Stimulated activated CD4-positive, alpha-beta T cell treated with anti-CD3 and anti-CD28 coated beads, Interleukin-12 subunit alpha, Interleukin-12 subunit beta, amount 100 ng/mL, for 48 hours (primary cell): ENCODE data around the gene SH3BGRL.
"Not testable (repeated sequence)": the region's sequence is repeated elsewhere in the genome, so short reads cannot be mapped to it uniquely, and the experiment has no call there.

ENCODE experiments used
- DNase-seq, 3 donors: peaks; one replicate each; pipeline ENCODE4 v3.0.0-alpha.2; 2020; ENCODE audit warnings: low read depth in 2 of 3, low spot score in 1 of 3

Gene SH3BGRL

GRCh38 chrX:81259020-81259713 is 57.3 kb downstream of the SH3BGRL start:
- DNase-seq = no peak

- no peak for DNase-seq
Observed at GRCh38 chrX:81259714-81260395, 58.0 kb downstream of the SH3BGRL start.

- no peak for DNase-seq
Observed at GRCh38 chrX:81261576-81261975, 59.7 kb downstream of the SH3BGRL start.

- no peak for DNase-seq
Observed at GRCh38 chrX:81263059-81263458, 61.2 kb downstream of the SH3BGRL start.

GRCh38 chrX:81278616-81279015 is 76.7 kb downstream of the SH3BGRL start:
- no peak for DNase-seq

GRCh38 chrX:81280148-81280547 is 78.2 kb downstream of the SH3BGRL start:
- DNase-seq = no peak

GRCh38 chrX:81286075-81286474 is 84.2 kb downstream of the SH3BGRL start:
- no peak for DNase-seq

GRCh38 chrX:81286608-81287007 is 84.7 kb downstream of the SH3BGRL start:
- no peak for DNase-seq

GRCh38 chrX:81291996-81292395 is 90.1 kb downstream of the SH3BGRL start:
- no peak for DNase-seq

GRCh38 chrX:81294101-81294500 is 92.2 kb downstream of the SH3BGRL start:
- DNase-seq = no peak

- DNase-seq = no peak
Observed at GRCh38 chrX:81301877-81302276, 100.0 kb downstream of the SH3BGRL start.

GRCh38 chrX:81304563-81304962 is 102.7 kb downstream of the SH3BGRL start:
- DNase-seq = no peak

- no peak for DNase-seq
Observed at GRCh38 chrX:81305240-81305639, 103.3 kb downstream of the SH3BGRL start.

- no peak for DNase-seq
Observed at GRCh38 chrX:81308086-81308829, 106.4 kb downstream of the SH3BGRL start.

- DNase-seq = no peak
Observed at GRCh38 chrX:81316163-81316562, 114.3 kb downstream of the SH3BGRL start.

- DNase-seq = not testable (repeated sequence)
Observed at GRCh38 chrX:81331653-81332052, 129.8 kb downstream of the SH3BGRL start.

GRCh38 chrX:81336455-81337152 is 134.7 kb downstream of the SH3BGRL start:
- DNase-seq = no peak

- DNase-seq = no peak
Observed at GRCh38 chrX:81337805-81338204, 135.9 kb downstream of the SH3BGRL start.

- DNase-seq = no peak
Observed at GRCh38 chrX:81338924-81339323, 137.0 kb downstream of the SH3BGRL start.

GRCh38 chrX:81345296-81345695 is 143.4 kb downstream of the SH3BGRL start:
- not testable (repeated sequence) for DNase-seq
